HG02798 (cell line): ENCODE results near the gene VAC14.

ENCODE experiments used
- ATAC-seq: cut with Tn5 transposase; IDR thresholded peaks from one replicate; pipeline ENCODE4 v1.9.1; 2021; ENCODE audit warnings: mild to moderate bottlenecking; ENCODE audit not compliant: unreplicated experiment, poor library complexity

VAC14 gene

DNA sequence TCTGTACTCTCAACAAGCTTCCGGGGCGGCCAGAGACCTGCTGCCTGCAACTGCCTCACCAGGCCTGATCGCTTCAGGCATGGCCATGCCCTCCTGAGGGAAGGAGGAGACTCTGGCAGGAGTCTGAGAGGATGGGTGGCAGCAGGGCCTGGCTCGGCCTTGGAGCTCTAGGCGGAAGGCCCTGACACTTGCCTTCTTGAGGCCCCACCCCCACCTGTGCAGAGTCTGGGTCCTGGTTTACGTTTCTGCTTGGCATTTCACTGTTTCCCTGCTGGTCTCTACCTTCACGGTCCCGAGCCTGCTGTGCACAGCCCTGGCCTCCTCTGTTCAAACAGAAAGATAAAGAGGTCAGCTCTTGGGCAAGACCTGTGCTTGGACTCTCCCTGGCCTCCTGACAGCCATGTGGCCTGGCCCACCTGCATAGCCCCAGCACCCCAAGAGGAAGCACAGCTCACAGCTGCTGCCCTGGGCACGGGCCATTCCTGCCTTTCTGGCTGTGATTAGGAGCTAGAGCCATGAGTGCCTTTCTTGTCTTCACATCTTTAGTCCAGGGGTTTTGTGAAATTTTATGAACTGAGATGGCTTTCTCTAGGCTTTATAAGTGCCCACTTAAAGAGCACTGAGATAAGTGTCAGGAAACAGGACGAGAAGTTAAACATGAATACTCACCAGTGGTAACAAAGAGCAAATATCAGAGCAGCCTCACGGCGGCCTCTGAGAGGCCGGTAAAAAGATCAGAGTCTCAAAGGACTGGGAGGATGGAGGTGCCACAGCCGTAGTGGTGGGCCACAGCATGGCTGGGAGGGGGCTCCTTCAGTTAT is 89.5 kb downstream of the VAC14 start:
- no peak for ATAC-seq

DNA sequence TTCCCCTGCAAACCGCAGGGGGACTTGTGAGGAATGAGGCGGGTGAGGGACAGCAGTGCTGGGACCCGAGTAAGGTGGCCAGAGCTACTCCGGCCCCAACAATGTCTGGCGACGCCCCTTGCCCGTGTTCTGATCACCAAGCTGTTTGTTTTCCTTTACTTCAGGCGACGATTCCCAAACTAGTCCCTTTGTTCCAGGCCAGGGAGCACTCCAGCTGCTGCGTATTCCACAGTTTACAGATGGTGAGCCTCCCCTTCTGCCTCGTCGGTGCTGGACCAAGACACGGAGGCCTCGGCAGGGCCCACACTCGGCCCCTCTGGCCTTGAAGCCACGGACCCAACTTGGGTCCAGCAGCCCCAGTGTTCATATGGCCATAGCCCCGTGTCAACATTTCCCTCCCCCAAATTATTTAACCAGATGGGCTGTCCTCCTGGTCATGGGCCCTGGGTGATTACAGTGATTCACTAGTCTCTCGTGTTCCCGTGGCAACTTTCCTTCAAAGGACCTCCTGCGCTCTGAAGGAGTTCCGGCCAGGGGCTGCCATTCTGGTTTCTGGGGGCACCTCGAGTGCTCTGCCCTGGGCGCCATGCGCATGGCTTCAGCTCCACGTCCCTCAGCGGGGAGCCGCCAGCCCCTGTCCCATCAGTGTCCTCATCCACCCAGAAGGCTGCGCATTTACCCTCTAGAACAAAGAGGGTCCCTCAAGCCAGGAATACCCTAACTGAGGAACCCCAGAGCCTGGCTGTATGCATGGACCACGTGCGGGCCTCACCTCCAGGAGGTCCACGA is 90.3 kb downstream of the VAC14 start:
- ATAC-seq: no peak

DNA sequence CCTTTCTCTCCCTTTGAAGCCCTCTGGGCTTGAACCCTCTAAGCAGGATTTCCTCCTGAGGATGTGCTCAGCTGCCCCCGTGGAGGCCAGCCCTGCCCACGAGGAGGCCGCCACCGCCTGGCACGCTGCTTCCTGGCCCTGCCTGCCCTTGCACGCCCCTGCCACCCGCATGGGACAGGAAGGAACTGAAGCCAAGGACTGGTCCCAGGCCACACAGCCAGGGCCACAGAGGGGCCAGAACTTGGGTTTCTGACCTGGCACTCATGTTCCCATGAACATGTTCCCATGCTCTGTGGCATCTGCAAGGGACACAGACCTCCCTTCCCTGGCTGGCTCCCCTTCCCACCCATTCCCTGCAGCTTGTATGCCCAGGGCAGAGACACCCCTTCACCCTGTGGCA is 91.0 kb downstream of the VAC14 start:
- no peak for ATAC-seq

DNA sequence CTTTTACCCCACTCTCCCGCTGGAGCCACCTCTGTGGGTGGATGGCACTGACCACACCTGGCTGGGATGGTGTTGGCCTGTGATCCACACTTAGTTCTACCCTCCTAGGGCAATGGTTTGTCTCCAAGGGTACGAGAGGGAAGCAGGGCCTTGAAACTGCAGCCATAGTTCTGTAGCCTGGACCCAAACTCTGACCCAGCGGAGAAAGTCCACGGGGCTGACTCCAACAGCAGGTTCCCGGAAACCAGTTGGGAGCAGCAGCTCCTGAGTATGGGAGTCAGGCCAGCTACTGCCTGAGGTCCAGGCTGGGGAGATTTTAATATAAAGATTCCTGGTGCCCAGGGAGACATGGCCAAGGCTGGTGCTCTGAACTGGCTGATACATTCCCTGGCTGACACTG is 91.5 kb downstream of the VAC14 start:
- ATAC-seq: no peak

DNA sequence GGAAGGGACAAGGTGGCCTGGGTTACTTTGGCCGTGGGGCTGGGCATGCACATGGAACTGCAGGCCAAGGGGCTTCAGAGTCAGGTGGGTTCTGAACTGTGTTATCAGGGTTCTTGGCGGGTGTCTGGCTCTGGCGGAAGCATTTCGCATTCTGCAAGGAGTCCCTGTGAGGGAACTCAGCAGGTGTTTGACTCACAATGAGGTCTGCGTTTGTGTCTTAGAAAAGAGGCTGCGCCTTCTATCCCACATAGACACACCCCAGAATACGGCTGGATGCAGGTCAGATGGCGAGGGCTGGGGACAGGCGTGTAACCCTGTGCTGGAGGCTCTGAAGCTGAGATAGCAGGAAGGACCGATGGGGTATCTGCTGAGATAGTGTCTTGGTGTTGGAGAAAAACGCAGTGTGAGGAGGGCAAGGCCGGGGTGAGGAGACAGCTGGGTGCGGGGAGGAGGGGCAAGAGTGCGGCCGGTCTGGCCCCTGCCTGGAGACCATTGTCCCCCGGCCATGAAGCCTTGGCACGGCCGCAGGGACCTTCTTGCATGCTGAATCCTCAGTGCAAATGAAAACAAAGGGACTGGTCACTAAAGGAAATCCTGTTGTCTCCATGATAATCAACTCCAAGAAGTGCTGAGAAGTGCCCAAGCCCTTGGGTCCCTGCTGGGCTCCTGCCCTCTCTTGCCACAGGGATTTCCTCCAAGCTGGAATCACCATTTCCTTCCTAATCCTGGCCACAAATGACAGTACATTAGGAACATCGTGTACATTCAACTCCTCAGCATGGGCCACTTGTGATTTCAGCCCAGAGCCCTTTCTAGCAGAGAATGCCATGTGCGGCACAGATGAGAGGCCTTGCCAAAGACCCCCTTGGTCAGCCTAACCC is 92.4 kb downstream of the VAC14 start:
- no peak for ATAC-seq

DNA sequence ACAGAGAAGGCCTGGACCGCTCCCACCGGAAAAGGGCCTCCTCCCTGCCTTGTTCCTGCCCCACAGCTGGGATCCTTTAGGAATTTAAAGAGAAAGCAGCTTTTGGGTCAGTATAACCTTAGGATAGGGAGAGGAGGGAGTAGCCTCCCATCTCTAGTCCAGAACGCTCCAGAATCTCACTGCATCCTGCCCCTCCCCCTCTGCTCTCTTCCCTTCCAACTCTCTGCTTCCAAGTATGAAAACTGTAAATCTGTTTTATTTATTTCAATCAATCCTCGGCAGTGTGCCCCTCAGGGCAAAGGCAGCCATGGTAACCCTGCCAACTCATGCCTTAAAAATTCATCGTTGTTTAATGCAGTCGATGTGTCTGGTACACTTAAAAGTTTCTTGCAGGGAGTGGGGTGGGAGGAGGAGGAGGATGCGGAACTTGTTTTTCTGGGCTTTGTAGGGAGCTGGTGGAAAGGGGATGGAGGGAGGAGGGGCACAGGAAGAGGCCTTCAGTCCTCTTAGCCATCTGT is 94.0 kb downstream of the VAC14 start:
- ATAC-seq: no peak

DNA sequence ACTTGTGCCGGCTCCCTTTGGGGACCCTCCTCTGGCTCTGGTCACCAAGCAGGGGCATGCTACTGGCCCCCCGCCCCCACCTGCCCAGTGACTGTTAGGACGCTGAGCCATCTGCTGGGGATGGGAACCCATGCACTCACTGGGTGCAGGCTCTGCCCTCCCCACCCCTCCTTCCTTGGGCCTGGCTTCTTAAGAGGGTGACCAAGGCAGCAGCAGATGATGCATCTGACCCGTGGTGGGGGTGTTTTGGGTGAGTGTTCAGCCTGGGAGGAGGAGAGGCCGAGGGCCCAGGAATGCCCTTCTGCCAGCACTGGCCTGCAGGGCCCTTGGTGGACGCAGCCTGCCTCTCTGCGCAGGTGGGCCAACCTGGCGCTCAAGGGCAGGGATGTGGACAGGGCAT is 95.9 kb downstream of the VAC14 start:
- no peak for ATAC-seq

DNA sequence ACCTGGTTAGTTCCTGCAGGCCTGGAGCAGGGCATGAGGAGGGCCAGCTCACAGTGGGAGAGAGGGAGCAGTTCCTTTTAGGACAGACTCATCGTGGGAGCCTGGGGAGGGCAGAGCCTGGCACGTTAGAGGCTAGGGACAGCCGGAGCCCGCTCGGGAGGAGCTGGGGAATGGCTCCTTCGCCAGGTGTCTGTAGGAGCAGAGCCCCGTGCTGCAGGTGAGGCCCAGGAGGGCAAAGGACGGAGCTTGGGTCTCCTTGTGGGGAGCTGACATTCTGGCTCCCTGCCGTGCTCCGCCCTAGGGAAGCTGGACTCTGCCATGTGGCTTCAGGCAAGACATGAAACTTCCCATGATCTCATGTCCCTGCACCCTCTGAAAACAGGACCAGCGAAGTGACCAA is 96.4 kb downstream of the VAC14 start:
- ATAC-seq: no peak

DNA sequence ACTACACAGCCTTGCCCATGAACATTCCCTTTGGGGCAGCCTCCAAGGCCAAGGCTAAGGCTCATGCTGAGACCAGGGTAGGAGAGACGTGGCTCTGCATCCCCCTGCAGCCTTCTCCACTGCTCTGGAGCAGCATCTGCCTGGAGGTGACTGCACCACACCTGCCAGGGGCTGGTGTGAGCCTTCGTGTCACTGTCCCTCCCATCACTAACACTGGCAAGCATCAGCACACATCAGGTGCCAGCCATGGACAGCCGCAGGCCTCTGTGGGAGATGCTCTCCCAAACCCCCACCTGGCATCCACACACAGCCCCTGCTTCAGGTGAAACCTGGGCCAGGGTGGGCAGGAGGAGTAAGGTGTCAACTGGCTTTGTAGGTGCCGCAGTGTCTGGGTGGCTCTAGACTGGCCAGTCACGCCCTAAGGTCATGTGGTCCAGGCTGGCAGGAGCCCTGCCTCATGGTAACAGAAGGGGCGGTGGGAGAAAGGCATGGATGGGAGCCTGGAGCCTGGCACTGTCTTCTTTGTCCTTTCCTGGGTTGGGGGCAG is 97.0 kb downstream of the VAC14 start:
- ATAC-seq: no peak

DNA sequence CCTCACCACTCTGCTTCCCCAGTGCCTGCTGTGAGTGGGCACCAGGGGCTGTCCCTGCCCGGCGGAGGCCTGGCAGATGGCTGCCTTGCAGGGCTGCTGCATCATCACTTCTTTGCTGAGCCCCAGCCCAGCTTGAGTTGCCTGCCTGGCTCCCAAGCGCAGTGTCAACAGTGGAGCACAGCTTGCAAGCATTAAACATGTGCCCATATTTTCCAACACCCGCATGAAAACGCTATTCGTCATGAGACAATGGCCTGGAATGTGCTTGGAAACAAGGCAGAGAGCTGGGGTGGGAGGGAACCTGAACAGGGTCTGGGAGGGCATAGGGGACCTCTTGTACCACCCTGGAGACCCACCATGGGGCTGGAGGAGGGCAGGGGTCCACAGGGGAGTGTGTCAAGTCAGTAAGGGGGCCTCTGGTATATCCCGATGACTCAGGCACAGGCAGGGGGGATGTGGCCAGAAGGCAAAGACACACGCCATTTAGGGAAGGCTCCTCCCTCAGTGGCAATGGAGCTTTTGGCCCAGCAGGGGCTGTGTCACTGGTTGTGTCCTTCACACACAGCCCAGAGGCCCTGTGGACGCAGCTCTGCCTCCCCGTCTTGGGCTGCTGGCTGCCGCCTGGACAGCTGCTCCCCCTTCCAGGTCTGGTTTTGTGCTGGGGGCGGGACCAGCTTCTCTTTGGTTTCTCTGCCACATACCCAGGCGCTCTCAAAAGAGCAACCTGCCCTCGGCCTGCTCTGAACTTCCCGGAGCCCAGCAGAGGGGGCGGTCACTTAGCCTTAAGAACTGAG is 97.7 kb downstream of the VAC14 start:
- no peak for ATAC-seq

DNA sequence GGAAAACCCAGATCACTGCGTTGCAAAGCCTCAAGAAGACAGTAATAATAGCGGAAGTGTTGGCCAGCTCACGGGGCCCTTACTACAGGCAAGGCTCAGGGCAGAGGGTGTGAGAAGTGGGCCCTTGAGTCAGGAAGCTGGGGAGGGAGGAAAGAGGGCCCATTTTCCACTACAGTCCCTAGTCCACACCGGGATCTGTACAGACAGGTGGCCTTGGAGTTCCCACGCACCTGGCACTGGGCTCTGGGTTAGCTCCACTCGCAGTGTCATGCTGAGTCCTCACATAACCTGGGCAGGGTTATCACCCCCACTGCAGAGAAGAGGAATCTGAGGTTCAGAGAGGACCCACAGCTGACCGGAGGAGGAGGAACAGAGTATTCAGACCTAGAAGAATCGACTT is 98.3 kb downstream of the VAC14 start:
- ATAC-seq: no peak

DNA sequence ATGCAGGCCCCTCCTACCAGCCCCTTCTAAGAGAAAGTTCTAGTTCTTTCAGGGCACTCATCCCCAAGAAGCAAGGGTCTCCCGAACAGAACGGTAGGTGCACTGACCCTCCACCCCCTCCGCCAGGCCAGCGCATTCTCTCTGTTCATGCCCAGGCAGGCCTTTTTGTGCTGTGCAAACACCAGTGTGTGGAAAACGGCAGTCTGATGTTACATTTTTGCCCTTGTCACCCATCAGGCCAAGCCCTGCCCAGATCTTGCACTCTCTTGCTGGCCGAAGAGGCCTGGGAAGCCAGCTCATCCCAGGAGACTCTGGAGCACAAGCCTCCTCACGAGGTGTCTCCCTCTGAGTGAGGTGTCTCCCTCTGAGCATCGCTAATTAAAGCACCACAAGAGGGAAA is 99.0 kb downstream of the VAC14 start:
- ATAC-seq: no peak

DNA sequence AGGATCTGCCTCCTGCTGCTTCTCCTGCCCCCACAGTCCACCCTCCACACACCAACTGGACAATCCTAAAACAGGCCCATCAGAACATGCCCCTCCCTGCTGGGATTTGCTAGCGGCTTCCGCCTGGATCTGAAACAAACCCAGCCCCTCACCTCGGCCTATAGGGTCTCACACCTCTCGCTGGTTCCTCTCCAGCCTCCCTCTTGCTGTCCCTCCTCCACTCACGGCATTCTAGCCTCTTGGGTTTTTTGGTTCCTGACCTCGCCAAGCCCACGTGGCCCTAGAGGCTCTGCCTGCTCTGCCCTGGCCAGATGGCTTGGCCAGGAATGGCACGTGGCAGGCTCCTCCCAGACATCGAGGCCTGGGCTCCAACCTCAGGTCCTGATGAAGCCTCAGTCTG is 99.4 kb downstream of the VAC14 start:
- ATAC-seq: no peak

DNA sequence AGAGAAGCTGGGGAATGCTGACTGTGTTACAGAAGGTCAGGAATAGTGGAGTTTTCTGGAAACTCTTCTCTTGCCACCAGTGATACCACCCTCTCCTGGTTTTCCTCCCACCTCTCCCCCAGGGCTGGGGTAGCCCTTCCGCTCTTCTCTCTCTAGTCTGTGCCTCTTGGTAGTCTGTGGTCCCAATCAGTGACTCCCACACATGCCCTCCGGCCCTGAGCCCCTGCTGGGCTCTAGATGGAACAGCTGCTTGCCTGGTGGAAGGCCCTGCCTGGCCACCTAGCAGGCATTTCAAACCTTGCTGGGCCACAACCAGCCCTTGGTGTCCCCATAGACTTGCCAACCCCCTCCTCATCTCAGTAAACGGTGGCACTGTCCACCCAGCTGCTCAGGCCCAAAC is 99.9 kb downstream of the VAC14 start:
- no peak for ATAC-seq

DNA sequence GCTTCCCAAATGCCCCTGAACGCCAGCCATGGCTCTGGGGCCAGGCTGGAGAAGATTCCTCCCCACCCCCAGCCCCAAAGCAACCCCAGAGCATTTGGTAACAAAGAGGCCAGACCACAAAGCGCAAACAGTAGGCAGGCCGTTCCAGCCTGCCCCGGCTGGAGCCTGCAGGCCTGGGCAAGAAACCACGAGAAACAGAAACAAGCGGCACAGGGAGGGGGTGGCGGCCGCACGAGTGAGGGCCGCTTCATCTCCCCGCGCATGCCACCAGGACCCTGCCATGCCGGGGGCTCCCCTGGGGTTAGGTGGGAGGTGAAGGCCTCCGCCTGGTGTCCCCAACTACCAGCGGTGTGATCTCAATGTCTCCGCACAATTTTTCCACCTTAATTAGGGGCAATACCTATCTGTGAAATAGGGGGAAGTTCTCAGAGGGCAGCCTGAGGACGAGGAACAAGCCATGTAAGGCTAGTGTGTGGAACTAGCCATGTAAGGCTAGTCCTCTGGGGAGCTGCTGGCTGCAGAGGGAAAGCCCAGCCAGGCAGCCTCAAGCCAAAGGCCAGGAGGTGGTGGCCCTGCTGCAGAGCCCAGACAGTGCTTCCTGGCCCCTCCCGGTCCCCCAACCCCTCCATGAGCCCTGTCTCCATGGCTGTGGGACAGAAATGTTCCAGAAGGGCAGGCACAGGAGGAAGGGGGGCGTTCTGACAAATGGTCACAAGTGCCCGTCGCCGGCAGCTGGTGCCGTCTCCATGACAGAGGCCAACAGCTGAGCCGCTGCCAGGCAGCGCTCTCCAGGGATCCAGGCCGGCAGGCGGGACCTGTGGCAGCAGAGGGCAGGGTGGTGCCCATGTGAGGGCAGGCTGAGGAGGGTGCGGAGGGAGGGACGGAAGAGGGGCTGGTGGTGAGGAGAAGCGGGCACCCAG is 100.6 kb downstream of the VAC14 start:
- ATAC-seq: no peak

DNA sequence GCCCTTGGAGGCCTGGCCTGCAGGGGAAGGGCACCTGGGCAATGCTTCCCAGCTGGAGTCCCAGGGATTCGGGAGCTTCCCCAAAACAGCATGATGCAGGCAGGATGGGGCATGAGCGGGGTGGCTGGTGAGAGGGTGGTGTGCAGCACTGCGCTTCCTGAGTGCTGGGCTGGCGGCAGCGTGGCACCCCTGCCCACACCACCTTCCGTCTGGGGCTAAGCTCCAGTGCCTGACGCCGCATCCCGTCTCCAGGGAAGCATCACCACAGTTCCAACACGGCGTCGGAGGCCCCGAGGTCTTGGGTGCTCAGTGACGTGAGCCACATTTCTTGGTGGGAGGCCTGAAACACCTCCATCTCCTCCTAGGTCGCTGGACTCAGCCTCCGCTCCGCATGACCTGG is 101.3 kb downstream of the VAC14 start:
- ATAC-seq: no peak

DNA sequence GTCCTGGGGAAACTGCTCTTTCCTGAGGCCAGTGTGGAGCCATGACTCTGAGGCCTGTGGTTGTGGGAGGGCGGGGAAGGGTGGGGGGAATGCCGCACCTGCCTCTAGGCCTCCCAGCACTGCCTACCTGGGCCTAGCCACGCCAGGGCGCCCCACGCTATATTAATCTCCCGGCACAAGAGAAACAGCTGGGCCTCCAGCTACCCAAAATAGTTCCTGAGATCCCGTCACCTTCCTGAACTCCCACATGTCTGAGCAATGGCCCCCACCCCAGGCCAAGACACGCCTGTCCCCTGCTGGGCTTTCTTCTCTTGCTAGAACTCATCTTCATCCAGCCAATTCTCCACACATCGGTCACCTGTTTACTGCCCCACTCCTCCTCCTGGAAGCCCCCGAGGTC is 102.1 kb downstream of the VAC14 start:
- ATAC-seq: no peak

DNA sequence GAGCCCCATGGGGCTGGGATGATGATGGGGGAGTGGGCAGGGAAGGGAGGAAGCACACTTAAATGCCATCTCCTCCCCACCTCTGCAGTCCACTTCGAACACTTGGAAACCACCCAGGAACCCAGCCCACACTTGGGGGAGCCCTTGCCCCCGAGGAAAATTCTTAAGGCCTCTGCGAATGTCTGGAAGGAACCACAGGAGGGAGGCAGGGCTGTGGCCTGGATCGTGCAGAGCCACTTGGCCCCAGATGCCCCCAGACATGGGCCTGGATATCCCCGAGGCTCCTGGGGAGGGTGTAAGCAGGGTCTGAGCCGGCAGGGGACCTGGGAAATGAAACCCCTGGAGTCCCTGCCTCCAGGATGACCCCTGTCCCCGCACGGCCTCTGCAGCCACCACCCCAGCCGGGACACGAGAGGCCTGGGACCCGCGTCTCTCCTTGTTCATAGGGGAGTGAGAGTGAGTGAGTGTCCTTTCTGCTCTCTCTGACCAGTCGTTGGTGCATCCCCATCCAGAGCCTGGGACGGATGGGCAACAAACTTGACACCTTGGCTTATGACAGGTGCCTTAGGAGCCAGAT is 103.3 kb downstream of the VAC14 start:
- no peak for ATAC-seq
